Stimulated activated effector memory CD8-positive, alpha-beta T cell treated with anti-CD3 and anti-CD28 coated beads, Interleukin-12 subunit alpha, Interleukin-12 subunit beta, amount 100 ng/mL, for 72 hours (primary cell): ENCODE data around the gene SEMA5A.

ENCODE experiments used
- ATAC-seq: fragments of 150-1000 bp; cut with Tn5 transposase; 2 replicates; pipeline ENCODE4 v1.10.0; 2021
- DNase-seq, 2 donors: peaks; one replicate each; pipeline ENCODE4 v3.0.0; 2021 to 2022; ENCODE audit warnings: low spot score in 2 of 2
- H3K27ac Mint-ChIP-seq: one replicate; pipeline ENCODE4 v1.8.0; 2022; ENCODE audit warnings: mild to moderate bottlenecking, mixed read lengths
- H3K36me3 Mint-ChIP-seq: one replicate; pipeline ENCODE4 v1.8.0; 2022; ENCODE audit warnings: mild to moderate bottlenecking, mixed read lengths
- H3K4me1 Mint-ChIP-seq: one replicate; pipeline ENCODE4 v1.8.0; 2022; ENCODE audit warnings: mixed read lengths
- H3K4me3 Mint-ChIP-seq: one replicate; pipeline ENCODE4 v1.8.0; 2022; ENCODE audit warnings: mild to moderate bottlenecking, mixed read lengths
- H3K9me3 Mint-ChIP-seq: one replicate; pipeline ENCODE4 v1.8.0; 2022; ENCODE audit warnings: mixed read lengths

The SEMA5A gene

GRCh38 chr5:9534881-9535517 lies 10.9 kb downstream of the SEMA5A start:
- ATAC-seq = no peak
- Mint-ChIP-seq H3K4me3 (no peak overlapping the region), H3K36me3 (no peaks in the 10 kb centered on the region), H3K27ac (no peak overlapping the region), H3K9me3 (no peaks in the 10 kb centered on the region), H3K4me1 (no peaks in the 10 kb centered on the region)
- no peak for DNase-seq

GRCh38 chr5:9533562-9534364 lies 12.1 kb downstream of the SEMA5A start:
- Mint-ChIP-seq H3K4me3 (no peak overlapping the region), H3K9me3 (no peaks in the 10 kb centered on the region), H3K36me3 (no peaks in the 10 kb centered on the region), H3K4me1 (no peaks in the 10 kb centered on the region), H3K27ac (no peak overlapping the region)
- ATAC-seq (no peak), DNase-seq (no peak)

GRCh38 chr5:9533096-9533495 lies 12.8 kb downstream of the SEMA5A start:
- no peak for DNase-seq
- H3K9me3 Mint-ChIP-seq = no peaks in the 10 kb centered on the region
- no peak overlapping the region for H3K4me3 Mint-ChIP-seq
- no peaks in the 10 kb centered on the region for H3K36me3 Mint-ChIP-seq
- ATAC-seq = no peak
- no peaks in the 10 kb centered on the region for H3K4me1 Mint-ChIP-seq
- no peak overlapping the region for H3K27ac Mint-ChIP-seq

- H3K4me3 Mint-ChIP-seq = no peak overlapping the region
- H3K4me1 Mint-ChIP-seq = no peaks in the 10 kb centered on the region
- H3K27ac Mint-ChIP-seq = no peak overlapping the region
- H3K9me3 Mint-ChIP-seq = no peaks in the 10 kb centered on the region
- DNase-seq = no peak
- no peaks in the 10 kb centered on the region for H3K36me3 Mint-ChIP-seq
- ATAC-seq = no peak
Observed at GRCh38 chr5:9529513-9529912, 16.4 kb downstream of the SEMA5A start.

GRCh38 chr5:9529041-9529480 lies 16.8 kb downstream of the SEMA5A start:
- H3K36me3 Mint-ChIP-seq = no peaks in the 10 kb centered on the region
- ATAC-seq = no peak
- no peak overlapping the region for H3K27ac Mint-ChIP-seq
- H3K9me3 Mint-ChIP-seq = no peaks in the 10 kb centered on the region
- no peak overlapping the region for H3K4me3 Mint-ChIP-seq
- H3K4me1 Mint-ChIP-seq = no peaks in the 10 kb centered on the region
- DNase-seq = no peak

- H3K9me3 Mint-ChIP-seq = peaks cover 3% of the 10 kb centered on the region
- no peak overlapping the region for H3K27ac Mint-ChIP-seq
- ATAC-seq (no peak), DNase-seq (no peak)
- H3K4me1 Mint-ChIP-seq = no peaks in the 10 kb centered on the region
- no peaks in the 10 kb centered on the region for H3K36me3 Mint-ChIP-seq
- no peak overlapping the region for H3K4me3 Mint-ChIP-seq
Observed at GRCh38 chr5:9524941-9525340, 20.9 kb downstream of the SEMA5A start.

- Mint-ChIP-seq H3K4me3 (no peak overlapping the region), H3K4me1 (no peaks in the 10 kb centered on the region), H3K9me3 (peaks cover 3% of the 10 kb centered on the region), H3K27ac (no peak overlapping the region), H3K36me3 (no peaks in the 10 kb centered on the region)
- no peak for ATAC-seq
- DNase-seq = no peak
Observed at GRCh38 chr5:9523090-9523823, 22.6 kb downstream of the SEMA5A start.

GRCh38 chr5:9519537-9519936 lies 26.3 kb downstream of the SEMA5A start:
- ATAC-seq (no peak), DNase-seq (no peak)
- Mint-ChIP-seq H3K27ac (no peak overlapping the region), H3K9me3 (peaks cover 3% of the 10 kb centered on the region), H3K4me1 (no peaks in the 10 kb centered on the region), H3K4me3 (no peak overlapping the region), H3K36me3 (no peaks in the 10 kb centered on the region)

- no peak overlapping the region for H3K27ac Mint-ChIP-seq
- ATAC-seq = no peak
- no peaks in the 10 kb centered on the region for H3K4me1 Mint-ChIP-seq
- no peaks in the 10 kb centered on the region for H3K36me3 Mint-ChIP-seq
- H3K9me3 Mint-ChIP-seq = peaks cover 6% of the 10 kb centered on the region
- no peak overlapping the region for H3K4me3 Mint-ChIP-seq
- DNase-seq = no peak
Observed at GRCh38 chr5:9516591-9516990, 29.3 kb downstream of the SEMA5A start.

GRCh38 chr5:9515436-9515835 lies 30.4 kb downstream of the SEMA5A start:
- Mint-ChIP-seq H3K36me3 (no peaks in the 10 kb centered on the region), H3K9me3 (peaks cover 6% of the 10 kb centered on the region), H3K27ac (no peak overlapping the region), H3K4me3 (no peak overlapping the region), H3K4me1 (no peaks in the 10 kb centered on the region)
- no peak for ATAC-seq
- no peak for DNase-seq

GRCh38 chr5:9514968-9515367 lies 30.9 kb downstream of the SEMA5A start:
- ATAC-seq = no peak
- Mint-ChIP-seq H3K36me3 (no peaks in the 10 kb centered on the region), H3K27ac (no peak overlapping the region), H3K4me3 (no peak overlapping the region), H3K4me1 (no peaks in the 10 kb centered on the region), H3K9me3 (peaks cover 6% of the 10 kb centered on the region)
- DNase-seq = no peak

GRCh38 chr5:9513827-9514226 lies 32.0 kb downstream of the SEMA5A start:
- Mint-ChIP-seq H3K36me3 (no peaks in the 10 kb centered on the region), H3K4me3 (no peak overlapping the region), H3K9me3 (peaks cover 9% of the 10 kb centered on the region), H3K4me1 (no peaks in the 10 kb centered on the region), H3K27ac (no peak overlapping the region)
- no peak for DNase-seq
- ATAC-seq = no peak

- no peaks in the 10 kb centered on the region for H3K36me3 Mint-ChIP-seq
- no peak overlapping the region for H3K4me3 Mint-ChIP-seq
- H3K4me1 Mint-ChIP-seq = no peaks in the 10 kb centered on the region
- H3K9me3 Mint-ChIP-seq = peaks cover 15% of the 10 kb centered on the region
- DNase-seq = no peak
- no peak for ATAC-seq
- no peak overlapping the region for H3K27ac Mint-ChIP-seq
Observed at GRCh38 chr5:9512457-9512856, 33.4 kb downstream of the SEMA5A start.

GRCh38 chr5:9507974-9508373 lies 37.9 kb downstream of the SEMA5A start:
- Mint-ChIP-seq H3K4me3 (no peak overlapping the region), H3K36me3 (no peaks in the 10 kb centered on the region), H3K9me3 (peaks cover 15% of the 10 kb centered on the region), H3K4me1 (no peaks in the 10 kb centered on the region), H3K27ac (no peak overlapping the region)
- ATAC-seq = no peak
- DNase-seq = no peak

- no peak for ATAC-seq
- DNase-seq = no peak
- Mint-ChIP-seq H3K4me3 (no peak overlapping the region), H3K36me3 (no peaks in the 10 kb centered on the region), H3K27ac (no peak overlapping the region), H3K9me3 (peaks cover 18% of the 10 kb centered on the region), H3K4me1 (no peaks in the 10 kb centered on the region)
Observed at GRCh38 chr5:9505225-9505624, 40.6 kb downstream of the SEMA5A start.

- no peak overlapping the region for H3K27ac Mint-ChIP-seq
- H3K4me1 Mint-ChIP-seq = no peaks in the 10 kb centered on the region
- no peaks in the 10 kb centered on the region for H3K36me3 Mint-ChIP-seq
Observed at GRCh38 chr5:9502864-9503263, 43.0 kb downstream of the SEMA5A start.

More at GRCh38 chr5:9502864-9503263, 43.0 kb downstream of the SEMA5A start:
- no peak overlapping the region for H3K4me3 Mint-ChIP-seq
- peaks cover 9% of the 10 kb centered on the region for H3K9me3 Mint-ChIP-seq
- no peak for DNase-seq
- ATAC-seq = no peak
